Trophoblast cell (in vitro differentiated cells and primary cell): Measurements from ENCODE around the gene CNR1.

Source experiments
- DNase-seq, 2 donors: peaks; one replicate each; pipeline ENCODE4 v3.0.0-alpha.2; 2016
- H2AFZ ChIP-seq: 2 replicates; pipeline ENCODE4 v1.6.1; 2013; ENCODE audit warnings: low read length, moderate library complexity, mild to moderate bottlenecking; ENCODE audit not compliant: insufficient read depth, poor library complexity
- H2AK5ac ChIP-seq: 2 replicates; pipeline ENCODE4 v1.6.1; 2013; ENCODE audit warnings: mild to moderate bottlenecking, low read length
- H2BK120ac ChIP-seq: 2 replicates; pipeline ENCODE4 v1.6.1; 2013; ENCODE audit warnings: low read length, mild to moderate bottlenecking, moderate library complexity; ENCODE audit not compliant: insufficient read depth, poor library complexity
- H2BK12ac ChIP-seq: 2 replicates; pipeline ENCODE4 v1.6.1; 2013; ENCODE audit warnings: mild to moderate bottlenecking, low read length, moderate library complexity
- H2BK5ac ChIP-seq: 2 replicates; pipeline ENCODE4 v1.6.1; 2013; ENCODE audit warnings: low read length, low read depth, moderate library complexity, mild to moderate bottlenecking; ENCODE audit not compliant: poor library complexity
- H3K14ac ChIP-seq: 2 replicates; pipeline ENCODE4 v1.6.1; 2013; ENCODE audit warnings: mild to moderate bottlenecking, low read length
- H3K18ac ChIP-seq: 2 replicates; pipeline ENCODE4 v1.6.1; 2013; ENCODE audit warnings: mild to moderate bottlenecking, low read length
- H3K23ac ChIP-seq: 2 replicates; pipeline ENCODE4 v1.6.1; 2013; ENCODE audit warnings: low read length
- H3K27ac ChIP-seq: 2 replicates; pipeline ENCODE4 v1.5.1; 2013; ENCODE audit warnings: low read depth, mild to moderate bottlenecking, inconsistent platforms, low read length, moderate library complexity
- H3K27me3 ChIP-seq: 2 replicates; pipeline ENCODE4 v1.6.1; 2013; ENCODE audit warnings: inconsistent platforms, mild to moderate bottlenecking, low read length, moderate library complexity; ENCODE audit not compliant: insufficient read depth
- H3K36me3 ChIP-seq, 2 experiments: 1 replicate in 1 of 2; 2 replicates in 1 of 2; pipeline ENCODE4 v1.6.1; 2013; ENCODE audit warnings: low read length in 2 of 2, mild to moderate bottlenecking in 2 of 2, moderate library complexity in 1 of 2; ENCODE audit not compliant: insufficient read depth in 2 of 2, control insufficient read depth in 1 of 2
- H3K4ac ChIP-seq: 2 replicates; pipeline ENCODE4 v1.6.1; 2013; ENCODE audit warnings: low read depth, mild to moderate bottlenecking, low read length, moderate library complexity
- H3K4me1 ChIP-seq, 2 experiments: 1 replicate in 1 of 2; 2 replicates in 1 of 2; pipeline ENCODE4 v1.6.1; 2013; ENCODE audit warnings: low read length in 2 of 2, mild to moderate bottlenecking in 2 of 2, moderate library complexity in 1 of 2; ENCODE audit not compliant: insufficient read depth in 2 of 2, control insufficient read depth in 1 of 2
- H3K4me2 ChIP-seq: 2 replicates; pipeline ENCODE4 v1.6.1; 2013; ENCODE audit warnings: inconsistent platforms, mild to moderate bottlenecking, low read length, moderate library complexity
- H3K4me3 ChIP-seq: 2 replicates; pipeline ENCODE4 v1.5.1; 2013; ENCODE audit warnings: mild to moderate bottlenecking, low read depth, low read length, inconsistent platforms
- H3K79me1 ChIP-seq: one replicate; pipeline ENCODE4 v1.6.1; 2013; ENCODE audit warnings: low read length
- H3K79me2 ChIP-seq: 2 replicates; pipeline ENCODE4 v1.6.1; 2013; ENCODE audit warnings: low read length, mild to moderate bottlenecking; ENCODE audit not compliant: control insufficient read depth, insufficient read depth, poor library complexity
- H3K9ac ChIP-seq: 2 replicates; pipeline ENCODE4 v1.6.1; 2013; ENCODE audit warnings: mild to moderate bottlenecking, low read length
- H3K9me3 ChIP-seq: 2 replicates; pipeline ENCODE4 v1.6.1; 2013; ENCODE audit warnings: low read depth, mild to moderate bottlenecking, control low read depth, inconsistent platforms, low read length; ENCODE audit not compliant: insufficient read depth
- H4K12ac ChIP-seq: 2 replicates; pipeline ENCODE4 v1.6.1; 2013; ENCODE audit warnings: low read depth, mild to moderate bottlenecking, low read length, moderate library complexity
- H4K8ac ChIP-seq: 2 replicates; pipeline ENCODE4 v1.6.1; 2013; ENCODE audit warnings: low read depth, mild to moderate bottlenecking, low read length, moderate library complexity
- H4K91ac ChIP-seq: one replicate; pipeline ENCODE4 v1.6.1; 2013; ENCODE audit warnings: low read depth, mild to moderate bottlenecking, low read length, moderate library complexity
- WGBS: extraction: QIAGEN DNeasy Blood & Tissue Kit; methylation state at CpG from one replicate; pipeline ENCODE4 v1.1.7; 2013; ENCODE audit warnings: missing lambda C conversion rate; ENCODE audit not compliant: insufficient read length, insufficient coverage; ENCODE audit errors: extremely low coverage; 5-methylcytosine and 5-hydroxymethylcytosine counted together

CNR1 gene

DNA sequence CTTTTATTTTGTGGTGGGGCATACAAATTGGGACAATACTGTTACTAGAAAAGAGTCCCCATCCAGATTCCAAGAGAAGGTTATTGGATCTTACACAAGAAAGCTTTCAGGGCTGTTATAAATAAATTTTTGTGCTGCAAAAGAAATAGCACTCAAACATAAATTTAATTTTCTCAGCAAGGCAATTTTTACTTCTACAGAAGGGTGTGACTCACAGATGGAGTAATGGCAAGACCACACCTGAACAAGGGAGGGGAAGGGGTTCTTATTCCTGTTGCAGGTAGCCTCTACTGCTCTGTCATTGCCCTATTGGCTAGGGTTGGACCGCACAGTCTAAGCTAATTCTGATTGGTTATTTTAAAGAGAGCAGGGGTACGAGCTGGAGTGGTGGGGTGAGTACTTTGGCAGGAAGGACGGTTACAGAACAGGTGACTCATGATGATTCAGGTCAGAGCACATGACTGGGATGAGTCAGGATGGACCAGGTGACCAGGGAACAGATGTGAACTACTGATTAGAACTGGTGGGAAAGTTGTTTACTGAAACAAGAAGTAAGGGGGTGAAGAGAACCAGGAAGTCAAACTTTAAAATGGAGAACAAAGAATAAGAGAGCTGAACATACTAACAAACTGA lies 41.1 kb downstream of the CNR1 start:
- Histone ChIP-seq H4K8ac (no peak overlapping the region), H4K12ac (no peak overlapping the region), H2BK5ac (no peak overlapping the region), H3K27me3 (no peaks in the 10 kb centered on the region), H3K4me1 (no peaks in the 10 kb centered on the region), H3K4ac (no peak overlapping the region), H3K14ac (no peak overlapping the region), H3K79me2 (no peaks in the 10 kb centered on the region), H2BK12ac (no peak overlapping the region), H2BK120ac (no peak overlapping the region), H2AK5ac (no peak overlapping the region), H3K36me3 (no peaks in the 10 kb centered on the region), H3K4me3 (no peak overlapping the region), H3K23ac (no peak overlapping the region), H3K9ac (no peak overlapping the region), H4K91ac (no peak overlapping the region), H2AFZ (no peak overlapping the region), H3K79me1 (no peaks in the 10 kb centered on the region), H3K27ac (no peak overlapping the region), H3K9me3 (no peaks in the 10 kb centered on the region), H3K18ac (no peak overlapping the region), H3K4me2 (no peak overlapping the region)
- DNase-seq, result no peak
- no CpG with 5 or more reads among the region's 3 CpGs for WGBS

DNA sequence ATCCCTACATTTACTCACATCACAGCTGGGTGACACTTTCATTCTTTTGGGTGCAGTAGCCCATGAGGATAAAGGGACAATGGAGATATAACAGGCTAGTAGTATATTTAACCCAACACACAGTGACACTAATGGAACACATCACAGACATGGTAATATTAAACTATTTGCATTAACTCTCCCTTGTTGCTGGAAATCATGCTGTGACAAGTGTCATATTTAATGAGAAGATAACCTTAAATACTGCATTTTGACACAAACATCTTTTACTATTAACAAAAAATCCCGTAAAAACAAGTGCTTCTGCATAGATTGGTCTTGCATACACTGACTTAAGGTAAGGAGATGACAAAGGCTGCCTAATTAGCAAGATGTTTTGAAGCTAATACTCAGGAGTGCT lies 45.5 kb downstream of the CNR1 start:
- H3K27ac ChIP-seq, result no peak overlapping the region
- H3K23ac ChIP-seq, result no peak overlapping the region
- no peak overlapping the region for H2AK5ac ChIP-seq
- no peak overlapping the region for H2AFZ ChIP-seq
- H4K12ac ChIP-seq, result no peak overlapping the region
- H3K4me1 ChIP-seq, result no peaks in the 10 kb centered on the region
- WGBS, result no CpG with 5 or more reads among the region's 1 CpG
- no peaks in the 10 kb centered on the region for H3K36me3 ChIP-seq
- H2BK5ac ChIP-seq, result no peak overlapping the region
- H2BK120ac ChIP-seq, result no peak overlapping the region
- no peaks in the 10 kb centered on the region for H3K9me3 ChIP-seq
- no peaks in the 10 kb centered on the region for H3K27me3 ChIP-seq
- H3K79me1 ChIP-seq, result no peaks in the 10 kb centered on the region
- H3K4me3 ChIP-seq, result no peak overlapping the region
- H3K9ac ChIP-seq, result no peak overlapping the region
- no peak overlapping the region for H2BK12ac ChIP-seq
- no peak overlapping the region for H4K91ac ChIP-seq
- no peak overlapping the region for H3K18ac ChIP-seq
- no peak overlapping the region for H3K4ac ChIP-seq
- H3K14ac ChIP-seq, result no peak overlapping the region
- H3K4me2 ChIP-seq, result no peak overlapping the region
- no peak for DNase-seq
- no peaks in the 10 kb centered on the region for H3K79me2 ChIP-seq
- no peak overlapping the region for H4K8ac ChIP-seq

DNA sequence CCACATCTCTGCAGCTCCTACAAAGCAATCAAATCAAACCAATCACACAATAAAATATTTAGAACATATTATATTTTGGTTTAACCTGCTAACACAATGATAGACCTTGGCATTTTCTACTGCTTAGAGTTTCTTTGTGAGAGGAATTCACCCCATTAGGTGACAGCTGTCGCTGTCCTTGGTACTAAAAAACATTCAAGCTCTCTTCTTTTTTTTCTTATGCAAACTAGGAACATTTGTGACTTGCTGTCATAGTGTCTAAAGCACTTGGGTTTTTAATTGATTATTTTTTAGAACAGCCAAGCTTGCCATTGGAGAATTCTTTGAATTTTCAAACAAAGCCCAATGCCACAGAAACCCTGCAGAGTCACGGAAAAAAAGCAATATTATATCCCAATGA lies 46.4 kb downstream of the CNR1 start:
- Histone ChIP-seq H3K27me3 (no peaks in the 10 kb centered on the region), H3K4me1 (no peaks in the 10 kb centered on the region), H3K4me2 (no peak overlapping the region), H3K18ac (no peak overlapping the region), H3K79me2 (no peaks in the 10 kb centered on the region), H3K36me3 (no peaks in the 10 kb centered on the region), H4K8ac (no peak overlapping the region), H3K9me3 (no peaks in the 10 kb centered on the region), H4K12ac (no peak overlapping the region), H3K14ac (no peak overlapping the region), H2AK5ac (no peak overlapping the region), H3K4ac (no peak overlapping the region), H3K23ac (no peak overlapping the region), H4K91ac (no peak overlapping the region), H3K79me1 (no peaks in the 10 kb centered on the region), H3K4me3 (no peak overlapping the region), H2BK5ac (no peak overlapping the region), H2BK120ac (no peak overlapping the region), H2BK12ac (no peak overlapping the region), H3K27ac (no peak overlapping the region), H2AFZ (no peak overlapping the region), H3K9ac (no peak overlapping the region)
- peak in 1 of 2 donors; percentile 13 for DNase-seq
- WGBS, result no CpG with 5 or more reads among the region's 2 CpGs

DNA sequence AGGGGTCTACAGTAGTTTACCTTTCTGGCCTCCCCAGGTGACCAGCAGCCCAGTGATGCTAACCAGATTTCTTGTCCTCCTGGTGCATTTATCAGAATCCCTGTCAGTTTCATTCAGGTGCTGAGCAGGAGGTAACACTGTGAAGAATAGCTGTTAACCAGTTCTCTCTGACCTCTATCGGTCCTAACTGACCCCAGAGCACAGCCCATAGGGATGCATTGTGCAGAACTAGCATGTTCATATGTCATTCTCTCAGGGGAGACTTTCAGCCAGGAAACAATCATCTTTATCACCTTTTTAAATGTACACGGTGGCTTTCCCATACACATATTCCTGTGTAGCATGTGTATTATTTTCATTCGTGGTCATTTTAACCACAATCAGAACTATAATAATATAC lies 49.9 kb downstream of the CNR1 start:
- Histone ChIP-seq H3K79me1 (no peaks in the 10 kb centered on the region), H2BK120ac (no peak overlapping the region), H3K36me3 (no peaks in the 10 kb centered on the region), H3K9ac (no peak overlapping the region), H2BK5ac (no peak overlapping the region), H3K4me3 (no peak overlapping the region), H3K23ac (no peak overlapping the region), H2AFZ (no peak overlapping the region), H3K14ac (no peak overlapping the region), H4K12ac (no peak overlapping the region), H2BK12ac (no peak overlapping the region), H3K9me3 (no peaks in the 10 kb centered on the region), H3K4me2 (no peak overlapping the region), H3K27ac (no peak overlapping the region), H3K4ac (no peak overlapping the region), H3K27me3 (no peaks in the 10 kb centered on the region), H3K79me2 (no peaks in the 10 kb centered on the region), H4K91ac (no peak overlapping the region), H4K8ac (no peak overlapping the region), H2AK5ac (no peak overlapping the region), H3K18ac (no peak overlapping the region), H3K4me1 (no peaks in the 10 kb centered on the region)
- no CpG with 5 or more reads among the region's 3 CpGs for WGBS
- no peak for DNase-seq
